ENCODE results near the gene ZBTB43. TPM values are rescaled to one million over a fixed set of nuclear protein-coding genes. Genes with fewer than 3 reads are reported as not detected.

The ZBTB43 gene
- total RNA-seq, 1 donor from 2014 or later: 30.2 TPM

GRCh38 chr9:126861707-126862103 lies 56.9 kb downstream of the ZBTB43 start:
- Histone ChIP-seq H3K27me3 (ENCODE audit: low read depth) (no peaks in the 10 kb centered on the region), H3K27ac (peak overlapping the region; percentile 86), H3K4me1 (peaks cover 35% of the 10 kb centered on the region), H3K9me3 (no peaks in the 10 kb centered on the region), H3K36me3 (peaks cover 33% of the 10 kb centered on the region), H3K4me3 (peak overlapping the region; percentile 87)
- DNase-seq (no peak), ATAC-seq (no peak)
- no peak for TF ChIP-seq CTCF (IDR thresholded peaks at IDR 0.05)
- intact Hi-C loops (cut with DNase I): no loop called here

- TF ChIP-seq CTCF (IDR thresholded peaks at IDR 0.05): no peak
- H3K27me3 ChIP-seq (ENCODE audit: low read depth): no peaks in the 10 kb centered on the region
- no peaks in the 10 kb centered on the region for H3K9me3 ChIP-seq
- H3K36me3 ChIP-seq: peaks cover 36% of the 10 kb centered on the region
- intact Hi-C loops (cut with DNase I): no loop called here
- peak overlapping the region; percentile 87 for H3K4me3 ChIP-seq
- DNase-seq: peak; percentile 68
- peak overlapping the region; percentile 86 for H3K27ac ChIP-seq
- peaks cover 35% of the 10 kb centered on the region for H3K4me1 ChIP-seq
- ATAC-seq: peak; percentile 6 to 48
Measured at GRCh38 chr9:126862104-126862761, 57.4 kb downstream of the ZBTB43 start.

GRCh38 chr9:126864771-126865170 lies 59.9 kb downstream of the ZBTB43 start:
- Histone ChIP-seq H3K36me3 (peaks cover 36% of the 10 kb centered on the region), H3K27ac (no peak overlapping the region), H3K9me3 (no peaks in the 10 kb centered on the region), H3K27me3 (ENCODE audit: low read depth) (no peaks in the 10 kb centered on the region), H3K4me1 (peaks cover 34% of the 10 kb centered on the region), H3K4me3 (no peak overlapping the region)
- no peak for DNase-seq
- no peak for TF ChIP-seq CTCF (IDR thresholded peaks at IDR 0.05)
- intact Hi-C loops (cut with DNase I): no loop called here
- no peak for ATAC-seq

- no peaks in the 10 kb centered on the region for H3K9me3 ChIP-seq
- ATAC-seq (no peak), DNase-seq (no peak)
- no peaks in the 10 kb centered on the region for H3K27me3 ChIP-seq (ENCODE audit: low read depth)
- peaks cover 7% of the 10 kb centered on the region for H3K4me1 ChIP-seq
- H3K27ac ChIP-seq: no peak overlapping the region
- H3K36me3 ChIP-seq: peaks cover 32% of the 10 kb centered on the region
- no peak for TF ChIP-seq CTCF (IDR thresholded peaks at IDR 0.05)
- intact Hi-C loops (cut with DNase I): no loop called here
- H3K4me3 ChIP-seq: no peak overlapping the region
Measured at GRCh38 chr9:126869368-126869767, 64.5 kb downstream of the ZBTB43 start.

GRCh38 chr9:126872516-126872915 lies 67.7 kb downstream of the ZBTB43 start:
- H3K27me3 ChIP-seq (ENCODE audit: low read depth): no peaks in the 10 kb centered on the region
- ATAC-seq: no peak
- H3K27ac ChIP-seq: no peak overlapping the region
- intact Hi-C loops (cut with DNase I): no loop called here
- H3K4me3 ChIP-seq: no peak overlapping the region
- no peaks in the 10 kb centered on the region for H3K9me3 ChIP-seq
- H3K4me1 ChIP-seq: peaks cover 7% of the 10 kb centered on the region
- TF ChIP-seq CTCF (IDR thresholded peaks at IDR 0.05): no peak
- no peak for DNase-seq
- H3K36me3 ChIP-seq: peaks cover 6% of the 10 kb centered on the region

Measured in lower lobe of right lung (tissue), 2 donors.